ENCODE measurements around the gene DRICH1.
"Not testable (repeated sequence)": the region's sequence is repeated elsewhere in the genome, so short reads cannot be mapped to it uniquely, and the experiment has no call there.

Gene DRICH1

GRCh38 chr22:23649071-23649501 is 17.0 kb upstream of the DRICH1 start:
- DNase-seq: no peak

DNA sequence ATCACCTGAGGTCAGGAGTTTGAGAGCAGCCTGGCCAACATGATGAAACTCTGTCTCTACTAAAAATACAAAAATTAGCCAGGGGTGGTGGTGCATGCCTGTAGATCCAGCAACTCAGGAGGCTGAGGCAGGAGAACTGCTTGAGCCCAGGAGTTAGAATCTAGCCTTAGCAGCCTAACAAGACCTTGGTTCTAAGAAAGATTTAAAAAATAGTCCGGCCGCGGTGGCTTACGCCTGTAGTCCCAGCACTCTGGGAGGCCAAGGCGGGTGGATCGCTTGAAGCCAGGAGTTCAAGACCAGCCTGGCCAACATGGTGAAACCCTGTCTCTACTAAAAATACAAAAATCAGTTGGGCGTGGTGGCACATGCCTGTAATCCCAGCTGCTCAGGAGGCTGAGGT is 14.4 kb upstream of the DRICH1 start:
- not testable (repeated sequence) for DNase-seq

GRCh38 chr22:23640206-23640605 is 8.1 kb upstream of the DRICH1 start:
- not testable (repeated sequence) for DNase-seq

DNA sequence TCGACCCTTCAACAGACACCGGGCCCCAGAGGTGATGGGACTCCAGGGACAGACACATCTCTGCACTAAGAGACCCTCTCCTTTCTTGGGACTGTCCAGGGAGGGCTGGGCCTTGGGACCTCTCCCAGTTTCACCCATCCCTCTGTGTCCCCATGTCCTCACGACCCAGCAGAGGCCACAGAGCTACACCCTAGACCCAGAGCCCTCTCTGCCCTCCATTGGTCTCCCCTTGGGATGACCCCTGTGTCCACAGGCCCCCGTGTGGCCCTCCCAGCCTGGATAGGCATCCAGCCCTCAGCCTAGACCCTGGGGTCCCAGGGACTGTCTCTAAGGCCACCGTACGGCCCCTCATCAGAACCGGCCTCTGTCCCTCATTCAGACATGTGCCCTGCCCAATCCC is 7.5 kb upstream of the DRICH1 start:
- DNase-seq: no peak

DNA sequence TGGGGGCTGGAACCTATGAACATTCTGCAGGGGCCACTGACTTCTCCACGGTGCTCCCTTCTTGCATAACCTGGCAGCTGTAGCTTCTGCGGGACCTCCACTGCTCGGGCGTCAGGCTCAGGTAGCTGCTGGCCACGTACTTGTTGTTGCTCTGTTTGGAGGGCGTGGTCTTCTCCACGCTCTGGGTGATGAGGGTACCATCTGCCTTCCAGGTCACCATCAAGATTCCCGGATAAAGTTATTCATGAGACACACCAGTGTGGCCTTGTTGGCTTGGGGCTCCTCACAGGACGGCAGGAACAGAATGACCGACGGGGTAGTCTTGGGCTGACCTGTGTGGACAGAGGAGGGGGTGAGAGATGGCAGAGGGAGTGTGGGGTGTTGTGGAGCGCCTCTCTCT is 6.5 kb upstream of the DRICH1 start:
- no peak for DNase-seq

DNA sequence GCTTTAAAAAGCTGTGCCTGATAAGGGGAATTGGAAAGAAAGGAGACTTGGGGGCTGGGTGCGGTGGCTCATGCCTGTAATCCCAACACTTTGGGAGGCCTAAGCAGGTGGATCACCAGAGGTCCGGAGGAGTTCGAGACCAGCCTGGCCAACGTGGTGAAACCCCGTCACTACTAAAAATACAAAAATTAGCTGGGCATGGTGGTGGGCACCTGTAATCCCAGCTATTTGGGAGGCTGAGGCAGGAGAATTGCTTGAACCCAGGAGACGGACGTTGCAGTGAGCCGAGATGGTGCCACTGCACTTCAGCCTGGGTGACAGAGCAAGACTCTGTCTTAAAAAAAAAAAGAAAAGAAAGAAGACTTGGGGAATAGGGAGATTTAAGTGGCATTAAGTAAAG is 3.2 kb upstream of the DRICH1 start:
- DNase-seq: not testable (repeated sequence)

DNA sequence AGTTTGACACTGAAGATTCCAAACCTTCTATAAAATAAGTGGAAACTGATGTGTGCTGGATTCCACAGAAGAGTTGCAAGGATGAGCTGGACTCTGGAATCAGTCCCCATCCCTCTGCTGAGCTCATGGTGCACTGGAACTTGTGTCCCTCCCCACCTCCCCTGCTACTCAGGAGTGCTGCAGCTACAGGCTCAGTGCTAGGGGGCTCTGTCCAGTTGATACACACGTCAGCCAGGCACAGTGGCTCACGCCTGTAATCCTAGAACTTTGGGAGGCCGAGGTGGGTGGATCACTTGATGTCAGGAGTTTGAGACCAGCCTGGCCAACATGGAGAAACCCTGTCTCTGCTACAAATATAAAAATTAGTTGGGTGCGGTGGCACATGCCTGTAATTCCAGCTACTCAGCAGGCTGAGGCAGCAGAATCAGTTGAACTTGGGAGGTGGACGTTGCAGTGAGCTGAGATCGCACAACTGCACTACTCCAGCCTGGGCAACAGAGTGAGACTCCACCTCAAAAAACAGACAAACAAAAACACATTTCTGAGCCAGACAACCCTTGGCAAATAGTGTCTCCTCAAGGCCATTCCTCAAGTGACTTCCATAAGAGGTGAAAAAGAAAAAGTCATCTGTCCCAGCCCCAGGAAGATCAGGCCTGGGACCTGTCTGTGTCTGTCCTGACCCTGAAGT is 3.9 kb downstream of the DRICH1 start:
- DNase-seq: not testable (repeated sequence)

- DNase-seq: peak; percentile 77
Observed at GRCh38 chr22:23627401-23628055, 4.6 kb downstream of the DRICH1 start.

GRCh38 chr22:23626286-23626975 is 5.7 kb downstream of the DRICH1 start:
- no peak for DNase-seq

- DNase-seq: no peak
Observed at GRCh38 chr22:23622634-23623033, 9.5 kb downstream of the DRICH1 start.

DNA sequence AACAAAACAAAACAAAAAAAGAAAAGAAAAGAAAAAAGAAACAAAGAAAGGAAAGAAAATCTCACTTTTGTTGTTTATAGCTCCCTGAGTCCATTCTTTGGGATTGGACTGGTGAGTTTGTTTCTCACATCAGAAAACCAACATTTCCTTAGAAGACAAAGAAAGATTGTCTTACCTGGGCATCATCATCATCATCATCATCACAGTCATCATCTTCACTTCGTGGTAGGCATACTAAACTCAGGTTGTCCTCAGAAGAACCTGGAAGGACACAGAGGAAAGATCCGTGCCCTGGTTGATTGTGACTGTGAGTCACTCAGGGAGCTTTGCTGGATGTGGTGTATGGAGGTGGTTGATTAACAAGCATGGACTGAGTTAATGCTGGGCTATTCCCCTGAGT is 10.2 kb downstream of the DRICH1 start:
- not testable (repeated sequence) for DNase-seq

GRCh38 chr22:23621082-23621780 is 10.9 kb downstream of the DRICH1 start:
- no peak for DNase-seq

DNA sequence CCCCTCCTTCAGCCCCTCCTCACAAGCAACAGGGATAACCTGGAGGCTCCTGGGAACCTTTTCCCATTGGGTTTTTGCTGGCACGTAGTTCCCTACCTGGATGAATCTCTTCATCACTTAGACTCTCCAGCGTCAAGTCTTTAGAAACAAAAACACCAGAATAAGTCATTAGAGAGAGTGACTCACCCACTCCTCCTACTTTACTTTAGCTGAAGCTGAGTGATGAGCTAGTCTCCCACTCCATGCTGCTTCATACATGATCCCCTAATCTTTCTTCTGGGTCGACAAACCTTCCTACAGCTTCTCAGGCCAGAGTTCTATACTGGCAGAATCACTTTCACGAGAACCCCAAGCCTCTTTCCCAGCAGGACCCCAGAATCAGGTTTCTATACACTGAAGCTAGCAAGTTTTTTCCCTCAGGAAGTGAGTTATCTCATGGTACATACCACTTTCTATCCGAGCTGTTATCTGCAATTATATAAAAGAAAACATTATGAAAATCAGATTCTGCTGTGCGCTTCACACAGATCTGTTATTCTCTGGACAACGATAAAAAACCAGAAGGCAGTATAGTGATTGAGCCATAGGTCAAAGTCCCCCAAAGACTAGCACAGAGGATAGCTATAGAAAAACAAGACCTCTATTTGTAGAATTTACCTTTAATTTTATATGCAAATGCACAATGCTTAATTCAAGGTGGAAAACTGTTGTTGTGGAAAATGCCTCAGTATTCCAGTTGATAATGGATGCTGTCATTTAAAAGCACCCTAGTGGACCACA is 18.7 kb downstream of the DRICH1 start:
- no peak for DNase-seq

DNA sequence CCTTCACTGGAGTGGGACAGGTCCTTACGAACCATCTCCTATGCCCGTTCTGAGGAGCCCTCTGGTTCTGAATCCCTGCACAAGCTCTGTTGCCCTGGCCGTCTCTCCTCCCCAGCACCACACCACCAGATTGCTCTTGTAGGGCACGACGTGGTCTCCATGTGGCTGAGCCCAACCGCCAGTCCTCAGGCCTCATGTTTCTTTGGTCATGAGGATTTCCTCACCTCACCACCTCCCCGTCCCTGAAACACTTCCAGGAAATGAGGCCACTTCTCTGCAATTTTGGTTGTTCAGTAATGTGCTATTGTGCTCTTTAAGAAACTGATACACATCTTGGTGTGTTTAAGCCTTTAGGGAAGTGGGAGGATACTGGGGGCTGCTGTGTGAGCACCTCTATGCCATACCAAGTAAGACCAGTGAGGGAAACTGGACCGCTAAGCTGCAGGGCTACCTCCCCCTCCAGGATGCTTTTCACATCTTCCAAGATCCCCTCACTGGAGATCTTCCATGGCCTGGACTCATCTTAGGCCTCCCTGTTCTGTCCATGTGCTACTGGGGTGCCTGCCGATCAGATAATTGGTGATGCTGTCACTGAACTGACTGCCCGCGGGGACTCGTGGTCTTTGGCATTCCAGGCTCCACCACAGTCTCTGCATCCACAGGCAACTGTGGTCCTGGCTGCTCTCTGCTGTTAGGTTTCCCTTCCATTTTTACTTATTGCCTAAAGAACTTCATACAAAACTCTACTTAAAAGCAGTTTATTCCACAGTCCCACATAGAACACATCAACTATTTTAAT is 21.9 kb downstream of the DRICH1 start:
- DNase-seq: no peak

- no peak for DNase-seq
Observed at GRCh38 chr22:23608583-23608982, 23.5 kb downstream of the DRICH1 start.

DNA sequence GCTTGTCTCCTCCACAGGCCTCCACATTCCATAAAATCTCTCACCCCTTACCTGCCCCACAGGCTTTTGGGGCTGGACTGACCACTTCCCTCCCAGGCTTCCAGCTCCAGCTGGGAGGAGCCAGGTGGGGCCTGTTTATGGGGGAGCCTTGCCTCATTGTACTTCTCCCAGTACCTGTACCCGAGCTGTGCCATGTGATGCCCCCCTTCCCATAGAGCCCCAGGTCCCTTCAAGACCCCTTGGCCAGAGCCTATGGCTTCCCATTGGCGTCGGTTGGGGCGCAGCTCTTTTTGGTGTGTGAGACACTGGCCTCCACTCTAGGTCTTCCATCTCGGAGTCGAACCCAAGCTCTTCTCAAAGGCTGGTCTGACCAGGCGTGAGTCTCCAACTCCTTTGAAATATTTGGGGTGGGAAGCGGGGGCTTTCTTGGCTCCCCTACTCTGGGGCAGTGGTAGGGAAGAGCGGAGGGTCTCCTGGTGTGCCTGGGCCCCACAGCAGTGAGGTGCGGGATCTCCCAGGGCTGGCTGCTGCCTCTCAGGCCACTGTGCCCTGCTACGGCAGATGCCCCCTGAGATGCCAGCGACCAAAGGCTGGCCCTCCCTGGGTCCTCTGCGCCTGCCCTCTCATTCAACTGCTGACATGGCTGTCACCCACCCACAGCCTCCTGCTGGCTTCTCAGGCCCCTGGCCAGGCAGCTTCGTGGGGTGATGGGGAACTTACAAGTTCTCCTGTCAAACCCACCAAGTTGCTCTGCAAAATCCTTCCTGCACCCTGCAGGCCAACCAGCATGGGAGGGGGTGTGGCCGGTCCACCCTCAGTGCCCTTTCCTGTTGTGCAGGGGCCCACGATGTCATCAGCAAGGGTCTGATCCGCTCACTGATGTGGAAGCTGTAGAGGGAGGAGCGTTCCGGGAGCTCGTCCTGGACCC is 25.7 kb downstream of the DRICH1 start:
- no peak for DNase-seq

DNA sequence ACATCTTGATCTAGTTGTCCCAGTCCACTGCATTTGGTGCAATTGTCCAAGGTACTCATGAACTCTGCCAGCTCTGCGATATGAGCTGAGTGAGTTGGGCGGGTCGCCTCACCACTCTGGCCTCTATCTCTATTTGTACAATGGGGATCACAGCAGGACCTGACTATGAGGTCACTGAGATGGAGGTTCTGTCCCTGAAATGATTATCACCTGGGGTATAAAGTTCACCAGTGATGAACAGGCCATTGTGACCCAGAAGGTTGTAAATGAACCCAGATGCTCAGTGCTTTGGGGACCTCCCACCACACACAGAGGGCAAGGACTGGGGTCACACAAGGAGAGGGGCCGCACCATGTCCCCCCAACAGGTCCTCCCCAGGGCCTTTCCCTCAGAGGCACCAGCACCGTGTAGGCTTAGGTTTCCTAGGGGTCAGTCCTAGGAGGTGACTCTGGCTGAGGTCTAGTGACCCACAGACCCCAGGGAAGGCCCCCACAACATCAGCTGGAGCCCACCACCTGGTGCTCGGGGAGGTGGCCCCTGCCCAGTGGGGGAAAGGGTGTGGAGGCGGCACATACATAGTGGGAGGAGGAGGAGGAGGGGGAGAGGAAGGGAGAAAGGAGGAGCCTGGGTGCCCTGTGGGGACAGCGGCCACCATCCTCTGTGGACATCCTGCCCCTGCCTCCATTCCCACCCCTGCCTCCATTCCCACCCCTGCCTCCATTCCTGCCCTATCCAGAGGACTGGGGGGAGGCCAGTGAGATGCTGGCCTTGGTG is 27.0 kb downstream of the DRICH1 start:
- no peak for DNase-seq

DNA sequence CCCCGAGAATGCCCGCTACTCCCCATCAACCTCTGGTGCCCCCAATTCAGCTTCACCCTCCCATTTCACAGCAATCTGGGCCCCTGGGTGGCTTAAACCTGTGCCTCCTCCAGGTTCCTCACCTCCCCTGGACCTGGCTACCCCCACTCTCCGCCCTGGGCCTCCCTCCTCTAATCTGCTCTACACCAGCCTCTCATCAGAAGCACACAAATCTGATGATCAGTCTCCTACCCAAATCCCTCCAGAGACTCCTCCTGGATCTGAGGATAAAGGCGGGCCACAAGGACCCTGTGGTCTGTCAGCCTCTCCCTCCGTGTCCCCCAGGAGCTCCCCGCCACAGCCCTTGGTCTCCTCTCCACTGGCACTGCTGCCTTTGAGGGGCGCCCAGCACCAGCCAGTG is 28.9 kb downstream of the DRICH1 start:
- no peak for DNase-seq

DNA sequence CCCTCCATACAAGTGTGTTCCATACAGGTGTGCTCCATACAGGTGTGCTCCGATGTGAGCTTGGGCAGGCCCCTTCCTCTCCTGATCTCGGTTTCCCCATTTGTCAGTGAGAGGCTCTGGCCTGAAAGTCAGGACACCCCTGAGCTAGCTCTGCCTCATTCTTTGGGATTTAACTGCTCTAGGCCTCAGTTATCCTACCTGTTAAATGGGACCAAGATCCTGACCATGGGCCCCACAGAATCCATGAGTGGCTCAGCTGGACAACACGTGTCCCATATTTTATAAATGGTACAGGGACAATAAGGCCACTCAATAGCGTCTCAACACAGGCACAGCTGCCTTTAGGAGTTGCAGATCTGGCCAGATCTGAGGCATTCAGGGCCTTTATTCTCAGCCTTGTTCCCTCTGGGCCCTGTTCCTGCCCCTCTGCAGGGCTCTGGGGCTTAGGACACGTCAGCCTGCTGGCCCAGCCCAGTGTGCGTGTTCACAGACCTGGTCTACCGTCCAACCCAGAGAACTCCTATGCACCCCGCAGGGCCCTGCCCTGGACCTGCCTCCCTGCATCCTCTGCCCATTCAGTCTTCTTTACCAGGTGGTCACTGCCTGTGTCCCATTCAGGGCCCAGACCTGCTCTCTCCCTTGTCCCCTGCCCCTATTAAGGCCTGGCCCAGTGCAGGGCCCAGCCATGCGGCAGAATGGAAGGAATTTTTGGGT is 33.2 kb downstream of the DRICH1 start:
- DNase-seq: no peak
